HepG2 (cell line): Measurements from ENCODE around the gene FSD2. TPM values are rescaled to one million over a fixed set of nuclear protein-coding genes. Genes with fewer than 3 reads are reported as not detected.

Source experiments
- CREB1 ChIP-seq, 2 experiments: fragments of 450-650 bp in 1 of 2; IDR thresholded peaks; 2 replicates each; pipeline ENCODE4 v1.6.1; 2016 to 2017; ENCODE audit warnings: control low read depth in 1 of 2, mild to moderate bottlenecking in 1 of 2, missing compliant biosample characterization in 1 of 2, missing genetic modification characterization in 1 of 2
- ELF3 ChIP-seq: IDR thresholded peaks from 2 replicates; pipeline ENCODE4 v1.6.1; 2016; ENCODE audit warnings: missing genetic modification reagents, missing compliant biosample characterization
- GLMP ChIP-seq: sonication (generic); formaldehyde crosslinking; IDR thresholded peaks from 2 replicates; pipeline ENCODE4 v1.9.0; 2021; ENCODE audit warnings: missing genetic modification reagents, mild to moderate bottlenecking, borderline replicate concordance
- HMGXB4 ChIP-seq, 2 experiments: sonication (generic) in 1 of 2; formaldehyde crosslinking in 1 of 2; IDR thresholded peaks; 2 replicates each; pipeline versions ENCODE4 v1.4.0 to v1.6.1; 2018 to 2020; ENCODE audit warnings: missing genetic modification reagents in 2 of 2, borderline replicate concordance in 1 of 2, low read depth in 1 of 2, mild to moderate bottlenecking in 1 of 2, missing biosample characterization in 1 of 2
- HNRNPUL1 ChIP-seq: fragments of 200-400 bp; formaldehyde crosslinking; IDR thresholded peaks from 2 replicates; pipeline ENCODE4 v1.6.1; 2017; ENCODE audit warnings: low read depth, mild to moderate bottlenecking, low read length, moderate library complexity
- KDM5A ChIP-seq: fragments of 200-600 bp; sonication (generic); IDR thresholded peaks from 2 replicates; pipeline ENCODE4 v1.7.0; 2018; ENCODE audit warnings: antibody characterized with exemption, mild to moderate bottlenecking, low read length, borderline replicate concordance
- MAFG ChIP-seq: sonication (generic); formaldehyde crosslinking; IDR thresholded peaks from 2 replicates; pipeline ENCODE4 v1.5.1; 2020; ENCODE audit warnings: mild to moderate bottlenecking, missing genetic modification reagents
- MED13 ChIP-seq: sonication (generic); formaldehyde crosslinking; IDR thresholded peaks from 2 replicates; pipeline ENCODE4 v1.5.0; 2020; ENCODE audit warnings: missing genetic modification reagents
- MLLT10 ChIP-seq: sonication (generic); formaldehyde crosslinking; IDR thresholded peaks from 2 replicates; pipeline ENCODE4 v1.4.0; 2020; ENCODE audit warnings: missing genetic modification reagents
- ZBTB40 ChIP-seq, 2 experiments: fragments of 450-650 bp in 1 of 2; sonication (generic) in 1 of 2; formaldehyde crosslinking in 1 of 2; IDR thresholded peaks; 2 replicates each; pipeline versions ENCODE4 v1.6.1 to v1.8.0; 2016 to 2022; ENCODE audit warnings: antibody characterized with exemption in 1 of 2, mild to moderate bottlenecking in 1 of 2, missing genetic modification reagents in 1 of 2
- ZNF20 ChIP-seq: sonication (generic); formaldehyde crosslinking; IDR thresholded peaks from 2 replicates; pipeline ENCODE4 v1.4.0; 2020; ENCODE audit warnings: mild to moderate bottlenecking, moderate library complexity, missing genetic modification reagents
- ZNF552 ChIP-seq: sonication (generic); formaldehyde crosslinking; IDR thresholded peaks from 2 replicates; pipeline ENCODE4 v1.9.0; 2022; ENCODE audit warnings: missing genetic modification reagents, mild to moderate bottlenecking, borderline replicate concordance
- ZNF747 ChIP-seq: sonication (generic); formaldehyde crosslinking; IDR thresholded peaks from 2 replicates; pipeline ENCODE4 v1.8.1; 2023; ENCODE audit warnings: missing genetic modification reagents, mild to moderate bottlenecking, borderline replicate concordance
- polyA plus RNA-seq, 8 experiments: library from polyadenylated mRNA; depleted of rRNA in 3 of 8; stranded (reverse) in 7 of 8; unstranded in 1 of 8; fragments of >200 nt; fragmentation: Illumina TruSeq in 4 of 8; extraction: Trizol in 4 of 8; gene quantifications; 2 replicates each; pipeline versions ENCODE4 v1.2.1 to v1.2.3, GENCODE V29; 2011 to 2016; ENCODE audit warnings: low read depth in 4 of 8, missing spikeins in 1 of 8, mixed read lengths in 1 of 8; ENCODE audit not compliant: insufficient read depth in 1 of 8
- total RNA-seq, 5 experiments: library from RNA; depleted of rRNA; stranded (reverse); fragments of >200 nt; fragmentation: Illumina TruSeq; extraction: Trizol; gene quantifications; 2 replicates each; pipeline ENCODE4 v1.2.3, GENCODE V29; 2016; ENCODE audit warnings: low read depth in 1 of 5
- TF ChIP-seq, protein P1 (sequence below): sonication (generic); formaldehyde crosslinking; IDR thresholded peaks from 2 replicates; pipeline ENCODE4 v1.4.0; 2020; ENCODE audit warnings: mild to moderate bottlenecking, missing genetic modification reagents

FSD2 gene
- total and polyA plus RNA-seq, 2 of the 13 experiments (the other 11 are each of a cell fraction or from before 2014, with no cell fraction given): not detected

DNA sequence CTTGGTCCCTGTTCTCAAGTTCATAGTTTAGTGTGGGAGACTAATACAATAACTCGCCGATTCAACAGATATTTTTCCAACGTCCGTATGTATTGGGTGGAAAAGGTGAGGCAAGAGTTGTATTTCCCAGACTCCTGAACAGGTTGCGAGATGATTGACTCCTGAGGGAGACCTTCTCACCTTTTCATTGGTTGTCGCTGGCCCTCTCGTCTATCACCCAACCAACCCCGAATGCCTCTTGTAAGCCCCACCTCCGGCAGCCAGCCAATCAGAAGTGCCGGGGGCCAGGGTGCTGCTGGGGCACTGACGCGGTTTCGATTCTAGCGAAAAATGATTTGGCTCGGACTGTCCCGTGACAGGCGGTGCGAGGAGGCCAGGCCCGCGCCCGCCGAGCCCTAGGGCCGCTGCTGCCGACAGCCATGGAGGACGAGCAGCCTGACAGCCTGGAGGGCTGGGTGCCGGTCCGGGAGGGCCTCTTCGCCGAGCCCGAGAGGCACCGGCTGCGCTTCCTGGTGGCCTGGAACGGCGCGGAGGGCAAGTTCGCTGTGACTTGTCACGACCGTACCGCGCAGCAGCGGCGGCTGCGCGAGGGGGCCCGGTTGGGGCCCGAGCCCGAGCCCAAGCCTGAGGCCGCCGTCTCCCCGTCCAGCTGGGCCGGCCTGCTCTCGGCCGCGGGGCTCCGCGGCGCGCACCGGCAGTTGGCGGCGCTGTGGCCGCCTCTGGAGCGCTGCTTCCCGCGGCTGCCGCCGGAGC is 3.6 kb upstream of the FSD2 start, which contains the start of gene WHAMM (continued):
- TF ChIP-seq ZBTB40 (IDR thresholded peaks at IDR 0.05) (no peak), ZBTB40 (CRISPR knock-in tag; IDR thresholded peaks at IDR 0.05) (peak; percentile 82), MAFG (no peak), ZNF20 (CRISPR knock-in tag) (no peak), MLLT10 (CRISPR knock-in tag) (no peak), CREB1 (IDR thresholded peaks at IDR 0.05) (peak; percentile 81), CREB1 (CRISPR knock-in tag; IDR thresholded peaks at IDR 0.05) (peak; percentile 63), ZNF552 (CRISPR knock-in tag) (no peak), GLMP (CRISPR knock-in tag) (no peak), HNRNPUL1 (no peak), KDM5A (peak; percentile 43; the same call in 1 of the 2 replicates), ELF3 (CRISPR knock-in tag) (no peak; the same call in 1 of the 2 replicates), ZNF747 (no peak), MED13 (no peak; the same call in 1 of the 2 replicates), HMGXB4 (CRISPR knock-in tag; IDR thresholded peaks at IDR 0.05; ENCODE audit: borderline replicate concordance in 1 of 2, low read depth in 1 of 2) (peak; percentile 22 to 54; a peak in 2 of 4 replicates)
- TF ChIP-seq, protein P1, sequence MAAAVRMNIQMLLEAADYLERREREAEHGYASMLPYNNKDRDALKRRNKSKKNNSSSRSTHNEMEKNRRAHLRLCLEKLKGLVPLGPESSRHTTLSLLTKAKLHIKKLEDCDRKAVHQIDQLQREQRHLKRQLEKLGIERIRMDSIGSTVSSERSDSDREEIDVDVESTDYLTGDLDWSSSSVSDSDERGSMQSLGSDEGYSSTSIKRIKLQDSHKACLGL (CRISPR knock-in tag): peak; percentile 84
